NB4 (cell line): Measurements from ENCODE around the gene TMPRSS5.
A peak's percentile ranks its signal among the peaks of the same experiment; 100 is the strongest.

ENCODE experiments used
- DNase-seq: peaks from one replicate; pipeline ENCODE4 v3.0.0; 2010; ENCODE audit warnings: low read depth
- H3K4me3 ChIP-seq: one replicate; pipeline ENCODE4 v1.5.1; 2011; ENCODE audit warnings: mild to moderate bottlenecking, low read depth, low read length, moderate library complexity
- CTCF ChIP-seq: IDR thresholded peaks from one replicate; pipeline ENCODE4 v1.5.1; 2012; ENCODE audit warnings: low read depth, low read length
- MYC ChIP-seq: IDR thresholded peaks from 2 replicates; pipeline ENCODE4 v1.6.1; 2011; ENCODE audit warnings: low read depth, low read length
- POLR2A ChIP-seq: IDR thresholded peaks from 2 replicates; pipeline ENCODE4 v1.6.1; 2011; ENCODE audit warnings: mild to moderate bottlenecking; ENCODE audit not compliant: insufficient read length; ENCODE audit errors: extremely low read depth
- TF ChIP-seq, protein P1 (sequence below): IDR thresholded peaks from 2 replicates; pipeline ENCODE4 v1.6.1; 2011; ENCODE audit warnings: low read depth, low read length

The TMPRSS5 gene

GRCh38 chr11:113695207-113695606, 10.9 kb downstream of the TMPRSS5 start:
- DNase-seq: no peak
- no peak for TF ChIP-seq POLR2A
- TF ChIP-seq MYC: no peak
- TF ChIP-seq, protein P1, sequence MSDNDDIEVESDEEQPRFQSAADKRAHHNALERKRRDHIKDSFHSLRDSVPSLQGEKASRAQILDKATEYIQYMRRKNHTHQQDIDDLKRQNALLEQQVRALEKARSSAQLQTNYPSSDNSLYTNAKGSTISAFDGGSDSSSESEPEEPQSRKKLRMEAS: no peak
- no peak for TF ChIP-seq CTCF
- H3K4me3 ChIP-seq: no peak overlapping the region

DNA sequence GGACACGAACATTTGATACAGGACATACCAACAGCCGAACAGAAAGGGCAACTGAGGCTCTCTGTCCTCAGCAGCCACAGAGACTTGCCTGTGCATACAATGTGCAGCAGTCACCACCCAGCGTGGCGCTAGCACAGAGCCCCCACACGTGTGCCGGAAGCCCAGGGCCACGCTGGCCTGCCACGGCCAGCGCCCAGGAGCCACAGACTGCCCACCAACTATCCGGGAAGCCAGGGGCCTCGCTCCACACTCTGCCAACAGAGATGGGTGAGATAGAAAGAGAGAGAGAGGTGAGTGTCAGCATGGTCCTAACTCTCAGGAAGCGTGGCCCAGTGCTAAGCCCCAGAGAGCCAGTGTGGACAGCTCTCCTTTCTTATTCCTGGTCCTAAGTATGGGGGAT, 11.7 kb downstream of the TMPRSS5 start:
- DNase-seq: no peak
- TF ChIP-seq POLR2A (no peak), CTCF (no peak), MYC (no peak)
- TF ChIP-seq, protein P1: no peak
- H3K4me3 ChIP-seq: no peak overlapping the region

DNA sequence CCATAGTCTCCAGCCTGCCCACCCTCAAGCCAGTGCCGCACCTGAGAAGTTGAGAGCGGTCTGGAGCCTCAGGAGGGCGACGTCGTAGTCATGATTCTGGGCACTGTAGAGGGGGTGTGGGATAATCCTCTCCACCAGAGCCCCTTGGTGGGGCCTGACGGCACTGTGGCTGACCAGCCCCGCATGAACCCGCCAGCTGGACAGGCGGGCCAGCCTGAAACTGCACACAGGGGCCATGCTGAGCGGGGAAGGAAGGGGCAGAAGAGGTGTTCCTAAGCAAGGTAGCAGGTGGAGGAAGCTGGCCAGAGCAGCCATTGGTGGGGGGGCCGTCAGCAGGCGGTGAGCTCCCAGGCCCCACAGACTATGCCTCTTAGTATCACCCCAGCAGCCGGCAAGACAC, 13.1 kb downstream of the TMPRSS5 start:
- DNase-seq: no peak
- no peak overlapping the region for H3K4me3 ChIP-seq
- TF ChIP-seq MYC (no peak), POLR2A (no peak), CTCF (no peak)
- TF ChIP-seq, protein P1: no peak

DNA sequence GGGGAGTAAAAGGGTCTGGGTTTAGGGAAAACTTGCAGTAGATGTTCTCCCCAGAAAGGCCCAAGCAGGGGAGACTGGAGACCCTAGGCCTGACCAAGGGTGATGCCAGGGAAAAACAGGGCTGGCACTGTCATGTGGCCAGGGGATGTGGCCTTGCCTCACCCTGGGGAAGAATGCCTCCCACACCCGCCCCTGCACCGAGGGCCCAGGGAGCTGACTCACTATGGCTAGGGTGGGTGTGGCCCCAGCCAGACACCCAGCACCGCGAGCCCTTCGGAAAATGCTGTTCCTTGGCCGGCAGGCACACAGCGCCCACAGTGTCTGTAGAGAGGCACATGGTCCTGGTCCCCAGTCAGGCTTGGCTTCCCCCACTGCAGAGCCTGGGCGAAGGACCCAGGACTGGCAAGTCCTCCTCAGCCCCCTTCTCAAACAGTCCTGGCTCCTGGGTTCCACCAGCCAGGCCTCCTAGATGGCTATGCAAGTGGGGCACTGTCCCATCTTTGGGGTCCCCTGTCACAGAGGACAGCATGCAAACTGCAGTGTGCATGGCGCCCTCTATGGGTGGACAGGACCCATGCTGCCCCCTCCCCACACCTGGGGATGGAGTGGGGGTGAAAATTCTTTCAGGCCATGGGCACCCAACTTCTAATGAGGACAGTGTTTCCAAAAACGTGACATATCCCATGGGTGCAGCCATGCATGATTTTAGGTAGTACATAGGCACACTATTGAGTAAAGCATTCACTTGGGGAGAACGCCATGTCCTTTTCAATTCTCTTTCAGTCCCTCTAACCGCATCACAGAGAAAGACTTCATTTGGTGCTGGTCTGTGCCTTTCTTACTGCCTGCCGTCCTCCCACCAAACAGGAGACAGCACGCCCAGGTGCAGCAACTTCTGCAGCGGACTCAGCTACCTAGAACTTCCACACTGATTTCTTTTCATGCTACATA, 15.2 kb downstream of the TMPRSS5 start:
- no peak overlapping the region for H3K4me3 ChIP-seq
- peak; percentile 84 for DNase-seq

GRCh38 chr11:113689768-113690618, 16.1 kb downstream of the TMPRSS5 start:
- no peak overlapping the region for H3K4me3 ChIP-seq
- no peak for TF ChIP-seq CTCF
- no peak for TF ChIP-seq POLR2A
- TF ChIP-seq MYC: no peak
- TF ChIP-seq, protein P1: no peak
- DNase-seq: no peak

More for the DNA sequence above, 15.2 kb downstream of the TMPRSS5 start:
- no peak for TF ChIP-seq POLR2A
- TF ChIP-seq MYC: peak; percentile 12; the same call in 1 of the 2 replicates
- TF ChIP-seq CTCF: peak; percentile 78
- TF ChIP-seq, protein P1: 0 out of 2 replicates have a peak, but pooled peaks have one; percentile 2
